Kidney (tissue), 14 donors: ENCODE results near the gene DAB1. TPM values are rescaled to one million over a fixed set of nuclear protein-coding genes. Genes with fewer than 3 reads are reported as not detected.
"Not testable (repeated sequence)": the region's sequence is repeated elsewhere in the genome, so short reads cannot be mapped to it uniquely, and the experiment has no call there.

Experiments
- DNase-seq, 5 donors: peaks; one replicate each; pipeline ENCODE4 v3.0.0-alpha.2; 2013 to 2020
- FAIRE-seq: peaks from 2 replicates; lab custom pipeline; 2012; peaks lifted over from hg19 to GRCh38; lab: Jason Lieb, UNC
- H3K27ac ChIP-seq, 2 donors: one replicate each; pipeline ENCODE4 v1.7.0; 2013; ENCODE audit warnings: low read depth in 2 of 2, low read length in 2 of 2, inconsistent platforms in 1 of 2
- H3K27me3 ChIP-seq: one replicate; pipeline ENCODE4 v1.7.1; 2013; ENCODE audit warnings: low read length, inconsistent platforms; ENCODE audit not compliant: control insufficient read depth, insufficient read depth
- H3K36me3 ChIP-seq, 3 donors: one replicate each; pipeline versions ENCODE4 v1.7.0 to v1.7.1; 2013; ENCODE audit warnings: low read length in 3 of 3, control low read depth in 1 of 3, inconsistent platforms in 1 of 3; ENCODE audit not compliant: insufficient read depth in 3 of 3, control insufficient read depth in 2 of 3
- H3K4me1 ChIP-seq, 3 donors: one replicate each; pipeline versions ENCODE4 v1.7.0 to v1.7.1; 2013; ENCODE audit warnings: low read length in 3 of 3, inconsistent platforms in 1 of 3, low read depth in 1 of 3; ENCODE audit not compliant: control insufficient read depth in 2 of 3, insufficient read depth in 2 of 3
- H3K4me3 ChIP-seq, 3 donors: one replicate each; pipeline versions ENCODE4 v1.7.0 to v1.8.1; 2013; ENCODE audit warnings: low read length in 3 of 3, control low read depth in 1 of 3, inconsistent platforms in 1 of 3
- H3K9ac ChIP-seq, 3 donors: one replicate each; pipeline versions ENCODE4 v1.7.0 to v1.7.1; 2013; ENCODE audit warnings: low read length in 3 of 3, control low read depth in 1 of 3, inconsistent platforms in 1 of 3
- H3K9me3 ChIP-seq, 3 donors: one replicate each; pipeline versions ENCODE4 v1.7.0 to v1.7.1; 2013; ENCODE audit warnings: low read length in 3 of 3, control low read depth in 1 of 3, inconsistent platforms in 1 of 3; ENCODE audit not compliant: control insufficient read depth in 2 of 3, insufficient read depth in 1 of 3
- CTCF ChIP-seq: IDR thresholded peaks from 3 replicates; pipeline ENCODE4 v1.5.1; 2012; ENCODE audit warnings: mild to moderate bottlenecking, moderate library complexity, borderline replicate concordance; ENCODE audit not compliant: insufficient read depth; ENCODE audit errors: extremely low read depth
- intact Hi-C: fragments of 100-400 bp; cut with DNase I; formaldehyde crosslinking; loops from one replicate; pipeline ENCODE4 v1.11.1; 2022
- polyA plus RNA-seq: library from polyadenylated mRNA; stranded (reverse); fragments of 350-450 nt; fragmentation: Illumina TruSeq; extraction: RNeasy Lipid Tissue Mini Kit (QIAGEN cat#74804); gene quantifications from one replicate; pipeline ENCODE4 v1.2.3, GENCODE V29; 2014; ENCODE audit warnings: low read depth, low replicate concordance; ENCODE audit not compliant: insufficient read depth
- total RNA-seq: library from RNA; stranded (reverse); fragmentation: NEBNext Ultra II Directional; extraction: Animal tissue kit (Norgen Biotek cat#: 25700); gene quantifications from one replicate; pipeline ENCODE4 v1.2.1, GENCODE V29; 2021
- donor health status: control.
- donor health status: control.
- donor health status: control.
- donor health status: control.
- donor health status: control.
- donor health status: DM: yes; HTN: yes; CAD: no.
- donor health status: Normal renal cell carcinoma (clear cell type).

The DAB1 gene
- total and polyA plus RNA-seq, 2 donors from 2014 or later = 2.3 TPM; not detected in 1

- Histone ChIP-seq H3K4me1 (no peaks in the 10 kb centered on the region), H3K9me3 (no peaks in the 10 kb centered on the region), H3K27ac (no peak overlapping the region), H3K36me3 (no peaks in the 10 kb centered on the region), H3K27me3 (no peaks in the 10 kb centered on the region), H3K4me3 (no peak overlapping the region), H3K9ac (no peak overlapping the region)
- no peak for FAIRE-seq
- no peak for TF ChIP-seq CTCF
- intact Hi-C loops = no loop called here
- DNase-seq = peak in 1 of 5 donors; percentile 22
These were observed 334.6 kb downstream of the DAB1 start for GRCh38 chr1:57089221-57089620.

GRCh38 chr1:57088653-57089052 lies 335.2 kb downstream of the DAB1 start:
- FAIRE-seq (no peak), DNase-seq (no peak)
- H3K4me1 ChIP-seq = no peaks in the 10 kb centered on the region
- intact Hi-C loops = no loop called here
- H3K27me3 ChIP-seq = no peaks in the 10 kb centered on the region
- H3K9me3 ChIP-seq = no peaks in the 10 kb centered on the region
- H3K27ac ChIP-seq = no peak overlapping the region
- no peak overlapping the region for H3K4me3 ChIP-seq
- H3K9ac ChIP-seq = no peak overlapping the region
- no peak for TF ChIP-seq CTCF
- no peaks in the 10 kb centered on the region for H3K36me3 ChIP-seq

GRCh38 chr1:57087660-57088059 lies 336.2 kb downstream of the DAB1 start:
- intact Hi-C loops, FAIRE-seq, DNase-seq, H3K9me3 ChIP-seq, H3K36me3 ChIP-seq, H3K4me1 ChIP-seq, H3K27ac ChIP-seq, H3K27me3 ChIP-seq, H3K9ac ChIP-seq, H3K4me3 ChIP-seq: not testable (repeated sequence)

- TF ChIP-seq CTCF = no peak
- H3K27ac ChIP-seq = no peak overlapping the region
- no peak for FAIRE-seq
- no peaks in the 10 kb centered on the region for H3K4me1 ChIP-seq
- no peak for DNase-seq
- intact Hi-C loops = no loop called here
- no peak overlapping the region for H3K4me3 ChIP-seq
- no peaks in the 10 kb centered on the region for H3K27me3 ChIP-seq
- H3K9ac ChIP-seq = no peak overlapping the region
- H3K9me3 ChIP-seq = no peaks in the 10 kb centered on the region
- no peaks in the 10 kb centered on the region for H3K36me3 ChIP-seq
These were observed 337.7 kb downstream of the DAB1 start for GRCh38 chr1:57086154-57086553.
